Fibroblast of lung (primary cell): ENCODE results near the gene GGTLC3. TPM values are rescaled to one million over a fixed set of nuclear protein-coding genes. Genes with fewer than 3 reads are reported as not detected.
"Not testable (repeated sequence)": the region's sequence is repeated elsewhere in the genome, so short reads cannot be mapped to it uniquely, and the experiment has no call there.

Source experiments
- DNase-seq, 2 donors: peaks; one replicate each; pipeline versions ENCODE4 v3.0.0 to v3.0.0-alpha.2; 2010; ENCODE audit warnings: low read depth in 2 of 2
- H2AFZ ChIP-seq: 2 replicates; pipeline ENCODE4 v1.5.1; 2012; ENCODE audit warnings: low read length, control low read depth, inconsistent platforms
- H3K27ac ChIP-seq: 2 replicates; pipeline ENCODE4 v1.5.1; 2011; ENCODE audit warnings: low read length, control low read depth; ENCODE audit not compliant: insufficient read depth
- H3K27me3 ChIP-seq: 2 replicates; pipeline ENCODE4 v1.5.1; 2011; ENCODE audit warnings: mild to moderate bottlenecking, low read length; ENCODE audit not compliant: control insufficient read depth, insufficient read depth
- H3K36me3 ChIP-seq: 2 replicates; pipeline ENCODE4 v1.5.1; 2011; ENCODE audit warnings: low read length; ENCODE audit not compliant: control insufficient read depth, insufficient read depth
- H3K4me1 ChIP-seq: 2 replicates; pipeline ENCODE4 v1.5.1; 2011; ENCODE audit warnings: low read length; ENCODE audit not compliant: control insufficient read depth, insufficient read depth; ENCODE audit errors: extremely low read depth
- H3K4me2 ChIP-seq: 2 replicates; pipeline ENCODE4 v1.5.1; 2011; ENCODE audit warnings: low read length, control low read depth; ENCODE audit not compliant: insufficient read depth; ENCODE audit errors: extremely low read depth
- H3K4me3 ChIP-seq, 4 experiments: fragments of 200-600 bp in 1 of 4; sonication (generic) in 1 of 4; replicated peaks in 1 of 4; 2 replicates each; pipeline ENCODE4 v1.5.1; 2011 to 2016; ENCODE audit warnings: low read length in 4 of 4, low read depth in 3 of 4, mild to moderate bottlenecking in 3 of 4, control low read depth in 2 of 4, inconsistent platforms in 1 of 4, mixed read lengths in 1 of 4; ENCODE audit not compliant: insufficient read depth in 1 of 4; ENCODE audit errors: control extremely low read depth in 1 of 4
- H3K79me2 ChIP-seq: 2 replicates; pipeline ENCODE4 v1.5.1; 2012; ENCODE audit warnings: mild to moderate bottlenecking, low read length, inconsistent platforms; ENCODE audit not compliant: control insufficient read depth, insufficient read depth
- H3K9ac ChIP-seq: 2 replicates; pipeline ENCODE4 v1.5.1; 2011; ENCODE audit warnings: mild to moderate bottlenecking, low read length, control low read depth; ENCODE audit not compliant: insufficient read depth
- H3K9me3 ChIP-seq: 2 replicates; pipeline ENCODE4 v1.5.1; 2012; ENCODE audit warnings: low read depth, low read length; ENCODE audit not compliant: control insufficient read depth, insufficient read depth
- H4K20me1 ChIP-seq: 2 replicates; pipeline ENCODE4 v1.5.1; 2011; ENCODE audit warnings: low read length; ENCODE audit not compliant: control insufficient read depth, insufficient read depth; ENCODE audit errors: extremely low read depth
- polyA plus RNA-seq, 2 donors: library from polyadenylated mRNA; depleted of rRNA in 1 of 2; stranded (reverse) in 1 of 2; unstranded in 1 of 2; fragments of >200 nt; gene quantifications; 2 replicates each; pipeline ENCODE4 v1.2.1, GENCODE V29; 2011 to 2012; ENCODE audit warnings: missing spikeins in 1 of 2
- total RNA-seq: library from RNA; depleted of rRNA; stranded (reverse); fragments of >200 nt; gene quantifications from 2 replicates; pipeline ENCODE4 v1.2.1, GENCODE V29; 2014

The GGTLC3 gene
- total and polyA plus RNA-seq, 2 donors (not counting 1 experiment from before 2014, with no cell fraction given) = not detected

GRCh38 chr22:18512378-18512777 lies 5.6 kb downstream of the GGTLC3 start:
- not testable (repeated sequence) for H4K20me1 ChIP-seq, DNase-seq, H3K27ac ChIP-seq, H3K27me3 ChIP-seq, H3K4me1 ChIP-seq, H3K79me2 ChIP-seq, H3K36me3 ChIP-seq, H3K4me2 ChIP-seq, H3K4me3 ChIP-seq, H3K9me3 ChIP-seq, H2AFZ ChIP-seq, H3K9ac ChIP-seq

- not testable (repeated sequence) for H2AFZ ChIP-seq, H3K27ac ChIP-seq, H3K9me3 ChIP-seq, DNase-seq, H3K9ac ChIP-seq, H3K27me3 ChIP-seq, H3K79me2 ChIP-seq, H4K20me1 ChIP-seq, H3K36me3 ChIP-seq, H3K4me2 ChIP-seq, H3K4me3 ChIP-seq, H3K4me1 ChIP-seq
Observed at GRCh38 chr22:18511327-18511726, 6.6 kb downstream of the GGTLC3 start.

GRCh38 chr22:18496227-18496626 lies 21.7 kb downstream of the GGTLC3 start:
- H3K27me3 ChIP-seq, H3K4me2 ChIP-seq, H4K20me1 ChIP-seq, H3K27ac ChIP-seq, H3K9me3 ChIP-seq, H3K4me3 ChIP-seq, H3K4me1 ChIP-seq, DNase-seq, H3K9ac ChIP-seq, H3K79me2 ChIP-seq, H2AFZ ChIP-seq, H3K36me3 ChIP-seq: not testable (repeated sequence)

Other genes with a start within 250 kb of the GGTLC3 start
- under 0.01 and 4.1 TPM in 2 replicates for gene TMEM191B, start 9.6 kb upstream of the GGTLC3 start, total RNA-seq
- gene TMEM191B, start 9.6 kb upstream of the GGTLC3 start, polyA plus RNA-seq = 0.42 TPM in 1 of 2 replicates, not detected in the other
- gene RIMBP3, start 93.8 kb upstream of the GGTLC3 start, total RNA-seq = 0.26 and 0.83 TPM in 2 replicates
- 0.03 and 0.09 TPM in 2 replicates for gene RIMBP3, start 93.8 kb upstream of the GGTLC3 start, polyA plus RNA-seq